ENCODE data around the gene SMYD3.

Gene SMYD3

GRCh38 chr1:246063013-246063616, 444.0 kb downstream of the SMYD3 start:
- no peak for TF ChIP-seq CTCF (IDR thresholded peaks at IDR 0.05; ENCODE audit: low read depth, low read length, poor library complexity, severe bottlenecking)
- no peak for TF ChIP-seq EZH2phosphoT487 (IDR thresholded peaks at IDR 0.05; ENCODE audit: borderline replicate concordance, low read length)
- Histone ChIP-seq H3K79me2 (ENCODE audit: control insufficient read depth, low read length) (no peaks in the 10 kb centered on the region), H3K4me1 (ENCODE audit: control insufficient read depth, low read length) (no peaks in the 10 kb centered on the region), H3K36me3 (ENCODE audit: control insufficient read depth, low read length) (no peaks in the 10 kb centered on the region), H3K4me2 (ENCODE audit: low read length) (no peak overlapping the region), H3K27ac (ENCODE audit: low read depth, low read length) (no peak overlapping the region), H3K4me3 (ENCODE audit: low read length) (no peak overlapping the region), H3K27me3 (ENCODE audit: control insufficient read depth, low read length) (no peaks in the 10 kb centered on the region), H3F3A (ENCODE audit: control insufficient read depth, insufficient read depth) (no peaks in the 10 kb centered on the region), H3K9me2 (replicated peaks; ENCODE audit: control insufficient read depth, low read length) (no peaks in the 10 kb centered on the region), H4K20me1 (ENCODE audit: control insufficient read depth, insufficient read depth, low read depth, low read length) (no peaks in the 10 kb centered on the region), H3K9me3 (ENCODE audit: control insufficient read depth, insufficient read depth, low read length) (no peaks in the 10 kb centered on the region)

DNA sequence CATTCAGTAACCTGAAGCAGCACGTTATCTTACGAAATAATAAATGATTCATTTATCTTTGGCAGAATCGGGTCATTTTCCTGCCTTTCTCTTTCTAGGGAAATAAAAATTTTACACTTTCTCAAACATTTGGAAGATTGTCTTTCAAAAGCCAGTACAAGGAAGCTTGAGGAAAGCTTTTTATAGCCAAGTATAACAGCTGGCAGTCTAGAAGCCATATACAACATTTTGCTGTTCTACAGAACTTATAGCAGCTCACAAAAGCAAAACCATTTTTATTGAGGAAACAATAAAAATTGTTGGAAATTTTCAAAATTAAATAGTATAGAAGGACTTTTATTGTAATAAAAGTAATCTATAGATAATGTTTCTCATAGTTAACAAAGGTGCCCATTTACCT, 448.6 kb downstream of the SMYD3 start:
- Histone ChIP-seq H3K27me3 (ENCODE audit: control insufficient read depth, low read length) (no peaks in the 10 kb centered on the region), H3K79me2 (ENCODE audit: control insufficient read depth, low read length) (no peaks in the 10 kb centered on the region), H3K27ac (ENCODE audit: low read depth, low read length) (no peak overlapping the region), H3F3A (ENCODE audit: control insufficient read depth, insufficient read depth) (no peaks in the 10 kb centered on the region), H3K4me2 (ENCODE audit: low read length) (no peak overlapping the region), H3K9me3 (ENCODE audit: control insufficient read depth, insufficient read depth, low read length) (no peaks in the 10 kb centered on the region), H3K36me3 (ENCODE audit: control insufficient read depth, low read length) (no peaks in the 10 kb centered on the region), H3K9me2 (replicated peaks; ENCODE audit: control insufficient read depth, low read length) (no peaks in the 10 kb centered on the region), H4K20me1 (ENCODE audit: control insufficient read depth, insufficient read depth, low read depth, low read length) (no peaks in the 10 kb centered on the region), H3K4me3 (ENCODE audit: low read length) (no peak overlapping the region), H3K4me1 (ENCODE audit: control insufficient read depth, low read length) (no peaks in the 10 kb centered on the region)
- no peak for TF ChIP-seq CTCF (IDR thresholded peaks at IDR 0.05; ENCODE audit: low read depth, low read length, poor library complexity, severe bottlenecking)
- TF ChIP-seq EZH2phosphoT487 (IDR thresholded peaks at IDR 0.05; ENCODE audit: borderline replicate concordance, low read length), result no peak

- Histone ChIP-seq H3F3A (ENCODE audit: control insufficient read depth, insufficient read depth) (no peaks in the 10 kb centered on the region), H3K4me1 (ENCODE audit: control insufficient read depth, low read length) (no peaks in the 10 kb centered on the region), H3K79me2 (ENCODE audit: control insufficient read depth, low read length) (no peaks in the 10 kb centered on the region), H3K9me2 (replicated peaks; ENCODE audit: control insufficient read depth, low read length) (no peaks in the 10 kb centered on the region), H3K36me3 (ENCODE audit: control insufficient read depth, low read length) (no peaks in the 10 kb centered on the region), H3K4me2 (ENCODE audit: low read length) (no peak overlapping the region), H3K27me3 (ENCODE audit: control insufficient read depth, low read length) (no peaks in the 10 kb centered on the region), H3K27ac (ENCODE audit: low read depth, low read length) (no peak overlapping the region), H3K4me3 (ENCODE audit: low read length) (no peak overlapping the region), H4K20me1 (ENCODE audit: control insufficient read depth, insufficient read depth, low read depth, low read length) (no peaks in the 10 kb centered on the region), H3K9me3 (ENCODE audit: control insufficient read depth, insufficient read depth, low read length) (no peaks in the 10 kb centered on the region)
- no peak for TF ChIP-seq CTCF (IDR thresholded peaks at IDR 0.05; ENCODE audit: low read depth, low read length, poor library complexity, severe bottlenecking)
- no peak for TF ChIP-seq EZH2phosphoT487 (IDR thresholded peaks at IDR 0.05; ENCODE audit: borderline replicate concordance, low read length)
Observed at GRCh38 chr1:246052603-246053002, 454.5 kb downstream of the SMYD3 start.

Data from DOHH2 (cell line).